ENCODE measurements around the gene GET4. TPM values are rescaled to one million over a fixed set of nuclear protein-coding genes. Genes with fewer than 3 reads are reported as not detected.

Gene GET4
- total RNA-seq, 6 experiments from 2014 or later, result 21.3 to 26.3 (median 25.5) TPM

GRCh38 chr7:853366-854117 lies 22.8 kb upstream of the GET4 start:
- H3K4me1 Mint-ChIP-seq (ENCODE audit: low read depth), result no peaks in the 10 kb centered on the region
- H3K27me3 Mint-ChIP-seq (ENCODE audit: insufficient read depth), result peaks cover 3% of the 10 kb centered on the region
- no peaks in the 10 kb centered on the region for H3K9me3 Mint-ChIP-seq
- no peak overlapping the region for H3K27ac Mint-ChIP-seq
- no peak for DNase-seq
- TF ChIP-seq CTCF (IDR thresholded peaks at IDR 0.05), result no peak
- peaks cover 33% of the 10 kb centered on the region for H3K36me3 Mint-ChIP-seq (ENCODE audit: low read depth)
- H3K4me3 Mint-ChIP-seq, result no peak overlapping the region

GRCh38 chr7:854118-854775 lies 22.1 kb upstream of the GET4 start:
- TF ChIP-seq CTCF (IDR thresholded peaks at IDR 0.05), result no peak
- Mint-ChIP-seq H3K27me3 (ENCODE audit: insufficient read depth) (peaks cover 3% of the 10 kb centered on the region), H3K4me3 (no peak overlapping the region), H3K27ac (no peak overlapping the region), H3K4me1 (ENCODE audit: low read depth) (no peaks in the 10 kb centered on the region), H3K9me3 (no peaks in the 10 kb centered on the region), H3K36me3 (ENCODE audit: low read depth) (peaks cover 31% of the 10 kb centered on the region)
- no peak for DNase-seq

- TF ChIP-seq CTCF (IDR thresholded peaks at IDR 0.05), result no peak
- H3K36me3 Mint-ChIP-seq (ENCODE audit: low read depth), result peaks cover 33% of the 10 kb centered on the region
- peaks cover 3% of the 10 kb centered on the region for H3K27me3 Mint-ChIP-seq (ENCODE audit: insufficient read depth)
- H3K9me3 Mint-ChIP-seq, result no peaks in the 10 kb centered on the region
- H3K27ac Mint-ChIP-seq, result no peak overlapping the region
- H3K4me1 Mint-ChIP-seq (ENCODE audit: low read depth), result no peaks in the 10 kb centered on the region
- DNase-seq, result no peak
- no peak overlapping the region for H3K4me3 Mint-ChIP-seq
These were observed 20.5 kb upstream of the GET4 start for GRCh38 chr7:855686-856369.

GRCh38 chr7:856444-857095 lies 19.8 kb upstream of the GET4 start:
- TF ChIP-seq CTCF (IDR thresholded peaks at IDR 0.05), result no peak
- Mint-ChIP-seq H3K4me3 (no peak overlapping the region), H3K4me1 (ENCODE audit: low read depth) (no peaks in the 10 kb centered on the region), H3K9me3 (no peaks in the 10 kb centered on the region), H3K36me3 (ENCODE audit: low read depth) (peaks cover 39% of the 10 kb centered on the region), H3K27ac (no peak overlapping the region), H3K27me3 (ENCODE audit: insufficient read depth) (peaks cover 3% of the 10 kb centered on the region)
- DNase-seq, result no peak

GRCh38 chr7:857661-858060 lies 18.7 kb upstream of the GET4 start:
- peaks cover 3% of the 10 kb centered on the region; the same call in 1 of the 2 replicates for H3K27me3 Mint-ChIP-seq (ENCODE audit: insufficient read depth)
- TF ChIP-seq CTCF (IDR thresholded peaks at IDR 0.05), result no peak
- no peak overlapping the region for H3K27ac Mint-ChIP-seq
- H3K4me3 Mint-ChIP-seq, result no peak overlapping the region
- DNase-seq, result no peak
- H3K36me3 Mint-ChIP-seq (ENCODE audit: low read depth), result peaks cover 45% of the 10 kb centered on the region
- no peaks in the 10 kb centered on the region for H3K4me1 Mint-ChIP-seq (ENCODE audit: low read depth)
- no peaks in the 10 kb centered on the region for H3K9me3 Mint-ChIP-seq

Measured in HFFc6 (cell line).